HEK293T (cell line): ENCODE data around the gene PACS2.

Experiments used
- BHLHE40 ChIP-seq: fragments of 450-650 bp; IDR thresholded peaks from 2 replicates; pipeline ENCODE4 v1.6.1; 2016; ENCODE audit warnings: mild to moderate bottlenecking, moderate library complexity, borderline replicate concordance
- ELF4 ChIP-seq: fragments of 450-650 bp; IDR thresholded peaks from 2 replicates; pipeline ENCODE4 v1.6.1; 2017; ENCODE audit warnings: antibody characterized with exemption
- FOXK2 ChIP-seq: fragments of 450-650 bp; IDR thresholded peaks from 2 replicates; pipeline ENCODE4 v1.6.1; 2016; ENCODE audit warnings: mild to moderate bottlenecking
- FOXM1 ChIP-seq: fragments of 450-650 bp; IDR thresholded peaks from 2 replicates; pipeline ENCODE4 v1.6.1; 2017; ENCODE audit warnings: mild to moderate bottlenecking, borderline replicate concordance
- HDGF ChIP-seq: fragments of 450-650 bp; IDR thresholded peaks from 2 replicates; pipeline ENCODE4 v1.6.1; 2017; ENCODE audit warnings: antibody characterized with exemption, borderline replicate concordance
- L3MBTL2 ChIP-seq: fragments of 450-650 bp; conservative IDR thresholded peaks from 2 replicates; pipeline ENCODE4 v1.6.1; 2016; ENCODE audit warnings: mild to moderate bottlenecking
- SP1 ChIP-seq: fragments of 450-650 bp; IDR thresholded peaks from 2 replicates; pipeline ENCODE4 v1.6.1; 2017

- no peak for TF ChIP-seq L3MBTL2
- no peak for TF ChIP-seq HDGF
- no peak for TF ChIP-seq FOXM1
- TF ChIP-seq SP1: no peak
- TF ChIP-seq BHLHE40: no peak
- TF ChIP-seq ELF4: no peak
- TF ChIP-seq FOXK2: no peak
These were observed 7.4 kb upstream of the PACS2 start for GRCh38 chr14:105307052-105307727.
